IMR-90 (cell line): Measurements from ENCODE around the gene PRUNE2. TPM values are rescaled to one million over a fixed set of nuclear protein-coding genes. Genes with fewer than 3 reads are reported as not detected.

Source experiments
- ATAC-seq: fragments of 200-7000 bp; cut with Tn5 transposase; 2 replicates; pipeline ENCODE4 v1.9.1; 2020; ENCODE audit warnings: low read depth, mild to moderate bottlenecking, moderate library complexity
- BruUV-seq: library from RNA; stranded (reverse); fragments of 400-500 nt; replicated peaks from 2 replicates; lab custom pipeline; 2021; lab: Mats Ljungman, UMichigan
- CTCF ChIA-PET: fragments of 300-600 bp; formaldehyde crosslinking; extraction: SDS; loops from one replicate; lab custom pipeline; 2021; ENCODE audit warnings: antibody characterized with exemption; lab: Yijun Ruan, JAX
- POLR2A ChIA-PET: fragments of 300-600 bp; sonication (Branson Sonifier 250); formaldehyde crosslinking; loops from one replicate; lab custom pipeline; 2022; ENCODE audit warnings: antibody characterized with exemption; ENCODE audit not compliant: unreplicated experiment; lab: Charles Lee
- DNase-seq: peaks from one replicate; pipeline ENCODE4 v3.0.0; 2013
- H2AFZ ChIP-seq: replicated peaks from 2 replicates; pipeline ENCODE3; 2013; ENCODE audit warnings: low read length, mild to moderate bottlenecking; ENCODE audit not compliant: poor library complexity
- H2AK5ac ChIP-seq: 2 replicates; pipeline ENCODE4 v1.6.1; 2013; ENCODE audit warnings: low read depth, low read length, inconsistent platforms
- H2AK9ac ChIP-seq: replicated peaks from 2 replicates; pipeline ENCODE3; 2013; ENCODE audit warnings: mild to moderate bottlenecking, low read depth, low read length, moderate library complexity; ENCODE audit not compliant: poor library complexity
- H2BK120ac ChIP-seq: 2 replicates; pipeline ENCODE4 v1.6.1; 2013; ENCODE audit warnings: low read depth, low read length, inconsistent platforms
- H2BK15ac ChIP-seq: 3 replicates; pipeline ENCODE4 v1.6.1; 2013; ENCODE audit warnings: low read depth, low read length, inconsistent platforms
- H2BK20ac ChIP-seq: 2 replicates; pipeline ENCODE4 v1.6.1; 2013; ENCODE audit warnings: low read depth, mild to moderate bottlenecking, inconsistent platforms, low read length, moderate library complexity
- H2BK5ac ChIP-seq: 2 replicates; pipeline ENCODE4 v1.6.1; 2013; ENCODE audit warnings: mild to moderate bottlenecking, low read depth, low read length, inconsistent platforms; ENCODE audit not compliant: poor library complexity, severe bottlenecking
- H3K14ac ChIP-seq: replicated peaks from 2 replicates; pipeline ENCODE4 v1.6.1; 2013; ENCODE audit warnings: low read depth, low read length, inconsistent platforms
- H3K18ac ChIP-seq: 2 replicates; pipeline ENCODE4 v1.6.1; 2013; ENCODE audit warnings: low read depth, low read length, control low read depth
- H3K23ac ChIP-seq: 2 replicates; pipeline ENCODE4 v1.6.1; 2013; ENCODE audit warnings: low read depth, low read length, inconsistent platforms
- H3K27ac ChIP-seq: 2 replicates; pipeline ENCODE4 v1.5.1; 2013; ENCODE audit warnings: mild to moderate bottlenecking, control low read depth, low read length; ENCODE audit not compliant: insufficient read depth
- H3K27me3 ChIP-seq: 2 replicates; pipeline ENCODE4 v1.6.1; 2013; ENCODE audit warnings: low read length; ENCODE audit not compliant: control insufficient read depth, insufficient read depth
- H3K36me3 ChIP-seq: 2 replicates; pipeline ENCODE4 v1.6.1; 2013; ENCODE audit warnings: low read length, mixed read lengths; ENCODE audit not compliant: control insufficient read depth, insufficient read depth
- H3K4ac ChIP-seq: 2 replicates; pipeline ENCODE4 v1.6.1; 2013; ENCODE audit warnings: low read depth, low read length, inconsistent platforms
- H3K4me1 ChIP-seq: 2 replicates; pipeline ENCODE4 v1.6.1; 2013; ENCODE audit warnings: low read length, mixed read lengths; ENCODE audit not compliant: control insufficient read depth, insufficient read depth
- H3K4me2 ChIP-seq: 2 replicates; pipeline ENCODE4 v1.6.1; 2013; ENCODE audit warnings: low read depth, mild to moderate bottlenecking, control low read depth, low read length, moderate library complexity
- H3K4me3 ChIP-seq: 2 replicates; pipeline ENCODE4 v1.5.1; 2013; ENCODE audit warnings: low read depth, mild to moderate bottlenecking, control low read depth, low read length, moderate library complexity; ENCODE audit not compliant: insufficient read depth
- H3K56ac ChIP-seq: 2 replicates; pipeline ENCODE4 v1.6.1; 2013; ENCODE audit warnings: low read length, inconsistent platforms; ENCODE audit not compliant: insufficient read depth; ENCODE audit errors: extremely low read depth
- H3K79me1 ChIP-seq, 2 experiments: 2 replicates each; pipeline ENCODE4 v1.6.1; 2013; ENCODE audit warnings: low read length in 2 of 2, inconsistent platforms in 1 of 2, low read depth in 1 of 2
- H3K9ac ChIP-seq: 2 replicates; pipeline ENCODE4 v1.6.1; 2013; ENCODE audit warnings: low read depth, low read length, control low read depth
- H3K9me1 ChIP-seq: 2 replicates; pipeline ENCODE4 v1.6.1; 2013; ENCODE audit warnings: low read length, inconsistent platforms; ENCODE audit not compliant: insufficient read depth
- H3K9me3 ChIP-seq: 2 replicates; pipeline ENCODE4 v1.6.1; 2013; ENCODE audit warnings: low read length; ENCODE audit not compliant: control insufficient read depth, insufficient read depth
- H4K20me1 ChIP-seq: 2 replicates; pipeline ENCODE4 v1.6.1; 2013; ENCODE audit warnings: low read length, inconsistent platforms; ENCODE audit not compliant: insufficient read depth
- H4K5ac ChIP-seq: 2 replicates; pipeline ENCODE4 v1.6.1; 2013; ENCODE audit warnings: mild to moderate bottlenecking, low read depth, low read length, control low read depth
- H4K8ac ChIP-seq, 2 experiments: 2 replicates each; pipeline ENCODE4 v1.6.1; 2013; ENCODE audit warnings: low read depth in 2 of 2, low read length in 2 of 2, control low read depth in 1 of 2, inconsistent platforms in 1 of 2
- H4K91ac ChIP-seq: 2 replicates; pipeline ENCODE4 v1.6.1; 2013; ENCODE audit warnings: low read depth, low read length, inconsistent platforms; ENCODE audit not compliant: insufficient read depth
- BHLHE40 ChIP-seq: fragments of 150-350 bp; IDR thresholded peaks from 2 replicates; pipeline ENCODE4 v1.6.1; 2016; ENCODE audit warnings: mild to moderate bottlenecking, low read depth, low read length
- CEBPB ChIP-seq: IDR thresholded peaks from 2 replicates; pipeline ENCODE4 v1.6.1; 2012; ENCODE audit warnings: low read depth, low read length, improper control_type of control experiment
- CTCF ChIP-seq: conservative IDR thresholded peaks from 2 replicates; pipeline ENCODE4 v1.5.1; 2012; ENCODE audit warnings: mild to moderate bottlenecking, low read depth, low read length, improper control_type of control experiment
- ELK1 ChIP-seq: fragments of 150-350 bp; IDR thresholded peaks from 2 replicates; pipeline ENCODE4 v1.6.1; 2016; ENCODE audit warnings: low read depth, mild to moderate bottlenecking, low read length, moderate library complexity, borderline replicate concordance
- MAZ ChIP-seq: IDR thresholded peaks from 2 replicates; pipeline ENCODE4 v1.6.1; 2012; ENCODE audit warnings: low read depth, mild to moderate bottlenecking, low read length, improper control_type of control experiment, moderate library complexity, borderline replicate concordance
- MXI1 ChIP-seq: IDR thresholded peaks from 2 replicates; pipeline ENCODE4 v1.6.1; 2012; ENCODE audit warnings: low read depth, mild to moderate bottlenecking, low read length, moderate library complexity, borderline replicate concordance
- NFE2L2 ChIP-seq: fragments of 150-350 bp; IDR thresholded peaks from 2 replicates; pipeline ENCODE4 v1.6.1; 2016; ENCODE audit warnings: low read depth, mild to moderate bottlenecking, low read length
- RCOR1 ChIP-seq: IDR thresholded peaks from 2 replicates; pipeline ENCODE4 v1.6.1; 2012; ENCODE audit warnings: mild to moderate bottlenecking, low read length, improper control_type of control experiment; ENCODE audit not compliant: insufficient replicate concordance
- RFX5 ChIP-seq: IDR thresholded peaks from 2 replicates; pipeline ENCODE4 v1.8.0; 2012; ENCODE audit warnings: low read depth, mild to moderate bottlenecking, low read length, moderate library complexity
- SMC3 ChIP-seq: fragments of 150-350 bp; IDR thresholded peaks from 2 replicates; pipeline ENCODE4 v1.6.1; 2016; ENCODE audit warnings: low read depth, mild to moderate bottlenecking, antibody characterized with exemption, low read length, moderate library complexity
- WGBS, 2 experiments: methylation state at CpG; one replicate each; pipeline versions ENCODE4 v1.1.5 to v1.1.7; 2013; ENCODE audit warnings: missing lambda C conversion rate in 2 of 2; ENCODE audit not compliant: insufficient read length in 1 of 2; ENCODE audit errors: extremely low coverage in 2 of 2; 5-methylcytosine and 5-hydroxymethylcytosine counted together
- dilution Hi-C: fragments of 300-500 bp; cut with HindIII; formaldehyde crosslinking; loops from one replicate; pipeline ENCODE4 v1.14.3; 2018; ENCODE audit warnings: low sequenced_read_pairs; ENCODE audit not compliant: unreplicated experiment
- in situ Hi-C: fragments of 300-500 bp; cut with MboI; formaldehyde crosslinking; loops from 3 replicates; pipeline ENCODE4 v1.14.3; 2019; ENCODE audit warnings: low sequenced_read_pairs, inconsistent platforms, mixed read lengths
- intact Hi-C: fragments of 100-400 bp; cut with micrococcal nuclease; formaldehyde crosslinking; loops from 2 replicates; pipeline ENCODE4 v1.10.0; 2022
- polyA plus RNA-seq, 3 experiments: library from polyadenylated mRNA; depleted of rRNA; stranded (reverse); fragments of >200 nt; gene quantifications; 2 replicates each; pipeline ENCODE4 v1.2.3, GENCODE V29; 2012; ENCODE audit warnings: low replicate concordance in 1 of 3
- total RNA-seq: library from RNA; depleted of rRNA; stranded (reverse); fragments of >200 nt; gene quantifications from 2 replicates; pipeline ENCODE4 v1.2.3, GENCODE V29; 2012

Gene PRUNE2
- total and polyA plus RNA-seq, 2 of the 4 experiments (the other 2 are of a cell fraction): 0.70 to 1.6 TPM

GRCh38 chr9:76581731-76582130 lies 324.2 kb downstream of the PRUNE2 start:
- no peak overlapping the region for H4K8ac ChIP-seq
- ChIA-PET POLR2A (no interaction called here), CTCF (no interaction called here)
- H2AFZ ChIP-seq: no peak overlapping the region
- intact Hi-C loops (no loop called here), dilution Hi-C loops (no loop called here), in situ Hi-C loops (no loop called here)
- no peak overlapping the region for H2AK5ac ChIP-seq
- no peak overlapping the region for H2BK120ac ChIP-seq
- H3K9ac ChIP-seq: no peak overlapping the region
- TF ChIP-seq RCOR1: no peak
- no peak for TF ChIP-seq CEBPB
- no peak for TF ChIP-seq SMC3
- TF ChIP-seq MAZ: no peak
- no peak for TF ChIP-seq NFE2L2
- no peak for TF ChIP-seq CTCF
- no peak for TF ChIP-seq BHLHE40
- TF ChIP-seq RFX5: no peak
- TF ChIP-seq ELK1: no peak
- TF ChIP-seq MXI1: no peak
- H3K9me3 ChIP-seq: no peaks in the 10 kb centered on the region
- H3K14ac ChIP-seq: no peak overlapping the region
- no peak overlapping the region for H2BK20ac ChIP-seq
- DNase-seq (no peak), ATAC-seq (no peak)
- H3K9me1 ChIP-seq: no peaks in the 10 kb centered on the region
- H3K27me3 ChIP-seq: peaks cover 6% of the 10 kb centered on the region
- H3K4ac ChIP-seq: no peak overlapping the region
- no peak overlapping the region for H3K18ac ChIP-seq
- no peaks in the 10 kb centered on the region for H3K79me1 ChIP-seq
- H3K56ac ChIP-seq: no peak overlapping the region
- no peak overlapping the region for H4K5ac ChIP-seq
- no peak overlapping the region for H3K4me3 ChIP-seq
- no peak overlapping the region for H2BK15ac ChIP-seq
- H3K4me2 ChIP-seq: no peak overlapping the region
- no peaks in the 10 kb centered on the region for H3K4me1 ChIP-seq
- H2AK9ac ChIP-seq: no peak overlapping the region
- no peak overlapping the region for H3K23ac ChIP-seq
- BruUV-seq: no TSS peak
- no peaks in the 10 kb centered on the region for H3K36me3 ChIP-seq
- no CpG with 5 or more reads among the region's 2 CpGs for WGBS, 2 experiments
- no peak overlapping the region for H3K27ac ChIP-seq
- H4K20me1 ChIP-seq: no peaks in the 10 kb centered on the region
- H4K91ac ChIP-seq: no peak overlapping the region
- H2BK5ac ChIP-seq: no peak overlapping the region
